ENCODE results near the gene GLDN.

The GLDN gene

DNA sequence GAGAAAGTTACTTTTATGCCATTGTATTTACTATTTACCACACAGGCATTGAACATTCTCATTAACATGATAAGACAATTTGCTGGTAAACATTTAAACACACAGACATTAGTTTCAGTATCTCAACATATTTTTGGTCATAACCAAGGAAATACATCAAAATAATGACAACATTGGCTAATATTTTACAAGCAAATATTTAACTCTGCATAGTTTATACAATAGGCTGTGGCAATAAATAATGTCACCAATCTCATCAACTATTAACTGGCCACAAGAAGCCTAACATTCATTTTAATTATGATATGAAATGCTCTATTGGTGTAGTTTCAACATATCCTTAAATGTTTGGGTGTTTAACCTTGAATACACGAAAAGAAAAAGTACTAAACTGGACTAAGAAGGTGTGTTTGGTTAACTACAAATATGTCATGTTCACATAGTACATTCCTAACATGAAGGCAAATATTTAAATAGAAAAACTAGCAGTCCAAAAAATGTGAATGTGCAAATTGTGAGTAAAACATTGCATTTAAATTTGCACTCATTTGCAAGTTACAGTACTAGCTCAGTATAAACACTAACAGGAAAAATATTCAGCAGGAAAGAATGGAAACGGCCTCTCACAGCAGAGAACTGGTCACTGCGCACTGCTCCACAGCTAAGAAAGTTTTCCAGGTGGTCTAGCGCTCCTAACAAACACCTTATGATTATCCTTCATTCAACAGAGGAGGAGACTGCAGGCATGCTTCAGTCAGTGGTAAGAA, 106.6 kb downstream of the GLDN start:
- TF ChIP-seq, protein P1, sequence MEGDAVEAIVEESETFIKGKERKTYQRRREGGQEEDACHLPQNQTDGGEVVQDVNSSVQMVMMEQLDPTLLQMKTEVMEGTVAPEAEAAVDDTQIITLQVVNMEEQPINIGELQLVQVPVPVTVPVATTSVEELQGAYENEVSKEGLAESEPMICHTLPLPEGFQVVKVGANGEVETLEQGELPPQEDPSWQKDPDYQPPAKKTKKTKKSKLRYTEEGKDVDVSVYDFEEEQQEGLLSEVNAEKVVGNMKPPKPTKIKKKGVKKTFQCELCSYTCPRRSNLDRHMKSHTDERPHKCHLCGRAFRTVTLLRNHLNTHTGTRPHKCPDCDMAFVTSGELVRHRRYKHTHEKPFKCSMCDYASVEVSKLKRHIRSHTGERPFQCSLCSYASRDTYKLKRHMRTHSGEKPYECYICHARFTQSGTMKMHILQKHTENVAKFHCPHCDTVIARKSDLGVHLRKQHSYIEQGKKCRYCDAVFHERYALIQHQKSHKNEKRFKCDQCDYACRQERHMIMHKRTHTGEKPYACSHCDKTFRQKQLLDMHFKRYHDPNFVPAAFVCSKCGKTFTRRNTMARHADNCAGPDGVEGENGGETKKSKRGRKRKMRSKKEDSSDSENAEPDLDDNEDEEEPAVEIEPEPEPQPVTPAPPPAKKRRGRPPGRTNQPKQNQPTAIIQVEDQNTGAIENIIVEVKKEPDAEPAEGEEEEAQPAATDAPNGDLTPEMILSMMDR (IDR thresholded peaks at IDR 0.05), result no peak
- no peak for TF ChIP-seq ZFX (IDR thresholded peaks at IDR 0.05; ENCODE audit: borderline replicate concordance)
- no peak overlapping the region for H3K27ac ChIP-seq

DNA sequence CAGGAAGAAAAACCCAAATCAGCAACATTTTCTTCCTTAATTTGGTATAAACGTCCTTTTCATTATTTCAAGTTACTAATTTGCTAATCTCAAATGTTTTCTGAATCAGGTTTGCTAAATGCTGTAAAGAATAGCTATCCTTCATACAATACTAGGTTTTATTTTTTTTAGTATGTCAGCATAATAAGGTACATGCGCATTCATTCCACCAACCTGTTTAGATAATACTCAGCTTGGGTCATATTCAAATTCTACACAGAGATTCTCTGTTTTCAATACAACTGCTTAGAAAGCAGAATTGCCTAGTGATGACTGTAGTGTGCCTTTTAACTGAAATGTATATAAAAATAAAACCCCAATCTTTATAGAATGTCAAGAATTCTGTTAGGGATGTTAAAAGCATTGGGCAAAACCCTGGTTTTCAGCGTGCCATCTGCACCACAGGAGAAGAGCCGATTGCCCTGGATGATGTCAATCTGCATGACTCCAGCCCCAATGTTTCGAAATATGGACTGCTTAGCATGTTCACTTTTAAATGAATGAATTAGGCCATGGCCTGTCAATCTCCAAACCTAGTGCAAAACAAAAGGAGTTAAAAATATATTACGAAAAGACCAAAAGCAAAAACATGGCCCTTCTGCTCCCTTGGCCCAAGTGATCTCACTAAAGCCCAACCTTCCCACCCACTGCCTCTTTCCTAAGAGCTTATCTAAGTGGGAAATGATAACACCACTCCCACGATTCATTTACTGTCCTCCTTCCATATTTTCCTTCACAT, 107.4 kb downstream of the GLDN start:
- no peak overlapping the region for H3K27ac ChIP-seq
- no peak for TF ChIP-seq ZFX (IDR thresholded peaks at IDR 0.05; ENCODE audit: borderline replicate concordance)
- TF ChIP-seq, protein P1 (IDR thresholded peaks at IDR 0.05), result no peak

DNA sequence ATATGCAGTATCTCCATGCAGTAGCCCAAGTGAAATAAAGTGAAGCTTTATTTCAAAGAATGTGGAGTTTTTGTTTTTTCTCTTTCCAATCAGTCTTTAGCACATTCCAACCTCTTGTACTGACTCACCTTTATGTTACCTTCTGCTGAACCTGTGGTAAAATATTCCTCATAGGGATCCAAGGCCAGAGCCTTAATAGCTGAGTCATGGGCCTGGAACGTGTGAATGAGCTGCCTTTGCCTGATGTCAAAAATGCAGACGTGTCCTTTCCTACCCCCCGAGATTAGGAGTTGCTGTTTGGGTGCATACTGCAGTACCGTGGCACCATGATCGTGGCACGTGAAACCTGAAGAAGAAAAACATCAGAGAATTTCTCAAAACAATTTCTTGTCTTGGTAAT, 108.5 kb downstream of the GLDN start:
- TF ChIP-seq, protein P1 (IDR thresholded peaks at IDR 0.05), result no peak
- no peak overlapping the region for H3K27ac ChIP-seq

All from 22Rv1 (cell line).